ENCODE results near the gene NTRK2.

Gene NTRK2

DNA sequence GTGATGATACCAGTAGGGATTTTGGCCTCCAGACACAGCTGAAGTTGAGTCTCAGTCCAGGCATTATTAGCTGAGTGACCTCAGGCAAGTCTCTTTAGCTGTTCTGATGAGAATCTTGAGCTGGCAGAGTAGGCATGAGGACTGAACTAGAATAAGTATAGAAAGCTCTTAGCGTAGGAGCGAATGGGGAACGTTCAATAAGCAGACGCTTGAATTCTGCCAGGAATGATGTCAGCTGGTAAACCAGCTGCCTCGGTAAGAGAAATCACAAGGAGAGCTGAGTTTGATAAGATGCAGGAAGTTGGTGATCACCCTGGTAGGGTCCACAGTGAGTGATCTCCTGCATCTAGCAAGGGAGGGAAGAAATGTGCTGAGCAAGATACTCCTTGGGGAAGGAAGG is 280.4 kb downstream of the NTRK2 start:
- no peak for DNase-seq

DNA sequence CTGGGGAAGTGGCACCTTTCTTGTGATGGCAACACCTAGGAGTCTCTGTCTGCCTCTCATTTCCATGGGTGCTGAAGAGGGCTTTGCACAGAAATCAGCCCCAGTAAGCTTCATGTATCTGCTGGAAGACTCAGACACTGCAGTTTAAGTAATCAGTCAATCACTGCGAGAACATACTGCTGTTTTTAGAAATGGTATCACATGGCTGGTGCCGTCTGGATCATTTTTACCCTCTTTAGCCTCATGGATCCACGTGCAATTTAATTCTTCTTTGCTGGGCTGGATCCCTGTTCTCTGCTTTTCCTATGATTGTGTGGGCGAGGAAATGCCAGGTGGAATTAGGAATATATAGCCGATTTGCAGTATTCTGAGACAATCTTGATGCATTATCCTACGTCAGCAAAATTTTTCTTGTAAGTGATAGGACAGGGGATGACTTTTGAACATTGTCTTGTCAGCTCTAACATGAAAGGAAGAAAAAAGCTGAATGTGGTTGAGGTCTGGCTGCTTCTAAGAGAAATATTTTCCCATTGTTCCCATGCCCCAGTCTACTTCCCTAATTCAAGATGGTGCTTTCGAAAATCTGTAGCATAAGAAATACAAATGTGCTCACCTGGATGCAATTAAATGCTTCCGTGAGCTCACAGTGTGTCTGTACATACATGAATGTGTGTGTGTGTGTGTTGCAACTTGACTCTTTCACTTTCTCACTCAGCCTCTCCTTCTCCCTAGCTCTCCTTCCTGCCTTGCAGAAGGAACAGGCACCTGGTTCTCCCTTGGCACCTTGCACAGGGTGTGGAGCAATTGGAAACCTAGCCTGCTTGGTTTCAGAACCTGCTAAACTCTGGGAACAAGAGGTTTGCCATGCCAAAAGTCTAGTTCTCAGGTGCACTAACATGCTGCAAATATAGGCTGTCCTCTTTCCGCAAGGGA is 281.6 kb downstream of the NTRK2 start:
- DNase-seq = no peak

DNA sequence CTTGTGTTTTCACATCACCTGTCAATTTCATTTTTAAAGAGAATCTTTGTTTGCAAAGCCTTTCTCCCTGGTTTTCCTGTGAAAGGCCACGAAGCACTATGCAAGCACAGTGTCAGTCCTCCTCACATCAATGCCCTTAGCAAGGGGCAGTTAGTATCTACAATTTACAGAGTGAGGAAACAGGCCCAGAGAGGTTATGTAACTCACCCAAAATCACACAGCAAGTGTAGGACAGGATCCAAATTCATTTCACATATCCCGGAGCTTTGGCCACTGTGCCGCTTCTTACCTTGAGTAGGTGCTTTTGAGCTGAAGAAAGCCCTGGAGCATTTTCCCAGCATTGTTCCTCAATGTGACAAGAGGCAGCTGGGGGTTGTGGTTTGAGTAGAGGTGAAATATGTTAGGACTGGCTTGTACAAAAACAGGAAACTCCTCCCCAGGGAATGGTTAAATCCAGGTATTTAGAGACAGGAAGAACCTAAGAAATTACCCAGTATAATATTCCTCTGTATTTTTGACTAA is 283.8 kb downstream of the NTRK2 start:
- no peak for DNase-seq

DNA sequence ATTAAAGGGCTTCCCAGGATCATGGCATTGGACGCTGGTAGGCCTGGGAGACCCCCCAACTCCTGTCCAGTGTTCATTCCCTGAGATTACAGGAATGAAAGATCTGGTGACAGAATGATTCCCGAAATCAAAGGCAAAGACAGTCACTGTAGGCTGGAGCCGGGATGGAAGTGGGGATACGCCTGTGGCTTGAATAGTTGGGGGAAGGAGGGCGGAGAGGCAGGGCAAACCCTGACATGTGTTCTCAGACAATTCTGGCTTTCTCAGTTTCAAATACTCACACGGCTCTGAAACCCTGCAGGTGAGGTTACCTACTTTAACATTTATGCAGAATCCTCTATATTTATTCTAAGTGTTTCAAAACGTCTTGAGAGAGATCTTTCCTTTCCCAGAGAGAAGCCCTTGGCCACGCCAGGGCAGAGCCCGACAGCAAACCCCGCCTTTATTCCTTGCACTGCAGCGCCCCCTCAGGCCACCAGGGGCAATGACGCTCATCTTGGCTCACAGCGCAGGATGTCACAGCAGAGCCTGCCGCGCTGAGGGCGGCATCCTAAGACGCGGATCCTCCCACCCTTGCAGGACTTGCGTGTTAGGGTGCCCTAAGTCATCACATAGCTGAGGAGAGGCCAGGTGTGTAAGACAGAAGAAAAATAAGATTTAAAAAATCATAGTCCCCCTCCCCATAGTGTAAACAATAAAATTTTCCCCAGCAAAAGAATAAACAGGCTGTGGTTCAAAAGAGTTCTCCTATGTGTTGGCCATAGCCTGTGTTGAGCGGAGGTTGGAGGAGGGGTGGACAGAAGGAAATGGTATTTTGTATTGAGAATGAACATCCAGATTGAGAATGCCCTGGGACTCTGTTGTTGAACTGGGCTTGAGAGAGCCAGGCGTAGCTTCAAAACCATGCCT is 284.5 kb downstream of the NTRK2 start:
- DNase-seq = peak; percentile 34

DNA sequence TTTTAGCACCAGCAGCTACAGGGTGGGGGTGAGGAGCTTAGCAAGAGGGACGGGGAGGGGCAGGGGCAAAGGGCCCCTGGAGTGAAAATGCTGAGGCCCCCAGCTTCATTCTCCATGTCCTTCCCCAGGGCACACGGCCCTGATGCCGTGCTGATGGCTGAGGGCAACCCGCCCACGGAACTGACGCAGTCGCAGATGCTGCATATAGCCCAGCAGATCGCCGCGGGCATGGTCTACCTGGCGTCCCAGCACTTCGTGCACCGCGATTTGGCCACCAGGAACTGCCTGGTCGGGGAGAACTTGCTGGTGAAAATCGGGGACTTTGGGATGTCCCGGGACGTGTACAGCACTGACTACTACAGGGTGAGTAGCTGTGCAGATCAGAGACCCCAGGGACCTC is 285.6 kb downstream of the NTRK2 start:
- DNase-seq = no peak

DNA sequence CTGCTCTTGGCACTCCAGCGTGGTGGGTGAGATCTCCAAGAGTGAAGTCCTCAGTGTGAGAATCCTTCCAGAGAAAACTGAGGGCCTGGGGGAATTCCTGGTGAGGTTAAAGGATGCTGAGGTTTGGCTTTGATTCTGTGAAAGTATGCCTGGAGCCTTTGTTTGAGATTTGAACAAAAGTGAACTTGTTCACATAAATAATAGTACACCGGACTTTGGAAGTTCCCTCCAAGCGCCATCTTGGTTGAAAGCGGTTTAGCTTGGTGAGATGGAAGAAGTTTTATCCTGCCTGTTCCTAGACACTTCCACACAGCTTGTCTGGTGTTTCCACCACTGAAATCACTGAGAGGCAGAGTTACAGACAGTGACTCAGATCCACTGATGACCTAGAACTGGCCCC is 286.4 kb downstream of the NTRK2 start:
- DNase-seq = no peak

DNA sequence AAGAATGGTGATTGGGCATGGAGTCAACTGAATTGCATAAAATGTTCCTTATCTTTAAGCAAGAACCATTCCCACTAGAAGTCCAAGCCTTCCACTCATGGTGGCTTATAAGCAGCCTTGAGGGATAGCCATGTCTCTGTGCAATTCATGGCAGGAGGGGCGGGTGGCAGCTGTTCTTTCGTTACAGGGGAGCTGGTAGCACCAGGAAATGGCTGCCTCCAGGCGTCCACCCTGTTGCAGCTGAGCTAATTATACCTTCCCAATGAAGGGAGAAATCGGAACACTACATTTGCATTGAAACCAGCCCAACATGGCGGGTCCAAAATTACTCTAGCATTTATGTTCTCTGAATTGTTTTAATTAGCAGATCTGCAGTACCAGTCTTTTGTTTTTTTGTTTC is 289.8 kb downstream of the NTRK2 start:
- no peak for DNase-seq

DNA sequence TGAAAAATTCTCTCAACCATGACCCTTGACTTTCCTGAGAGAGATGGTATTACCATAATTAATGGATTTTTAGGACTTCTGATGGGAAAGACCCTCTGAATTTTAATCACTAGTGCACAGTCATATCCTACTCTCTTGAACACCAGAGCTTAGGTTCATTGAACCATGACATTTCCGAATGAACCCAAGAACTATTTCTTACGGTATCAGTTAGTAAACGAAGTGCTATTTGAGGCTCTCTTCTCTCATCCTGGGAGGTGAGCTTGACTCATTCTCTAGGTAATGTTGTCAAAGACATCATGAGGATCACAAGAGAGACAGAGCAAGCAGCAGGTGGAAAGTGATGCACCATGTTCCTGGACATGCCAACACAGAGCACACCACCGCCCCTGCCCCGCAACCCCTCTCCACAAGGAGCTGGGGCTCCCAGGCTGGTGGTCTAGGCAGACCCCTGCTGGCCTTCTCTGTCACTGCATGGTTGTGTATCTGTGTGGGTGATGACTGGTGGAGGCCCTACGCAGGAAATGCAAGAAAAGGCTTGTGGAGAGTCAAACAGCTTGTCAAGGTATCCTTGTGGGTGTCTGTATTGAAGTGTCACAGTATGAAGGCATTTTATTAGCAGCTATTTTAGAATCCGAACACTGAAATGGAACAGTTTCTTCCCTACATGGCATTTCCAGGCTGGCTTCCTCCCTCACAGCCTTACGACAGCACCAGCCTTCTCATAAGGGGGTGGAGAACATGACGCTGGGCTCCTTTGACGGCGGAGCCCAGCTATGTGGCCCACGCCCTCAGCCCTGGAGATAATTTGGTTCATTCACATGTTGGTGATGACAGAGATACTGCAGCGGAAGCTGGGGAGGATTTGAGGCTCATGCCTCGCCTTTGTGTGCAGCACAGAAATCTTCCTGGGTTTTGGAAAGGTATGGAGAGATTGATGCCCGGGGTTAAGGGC is 297.6 kb downstream of the NTRK2 start:
- no peak for DNase-seq

DNA sequence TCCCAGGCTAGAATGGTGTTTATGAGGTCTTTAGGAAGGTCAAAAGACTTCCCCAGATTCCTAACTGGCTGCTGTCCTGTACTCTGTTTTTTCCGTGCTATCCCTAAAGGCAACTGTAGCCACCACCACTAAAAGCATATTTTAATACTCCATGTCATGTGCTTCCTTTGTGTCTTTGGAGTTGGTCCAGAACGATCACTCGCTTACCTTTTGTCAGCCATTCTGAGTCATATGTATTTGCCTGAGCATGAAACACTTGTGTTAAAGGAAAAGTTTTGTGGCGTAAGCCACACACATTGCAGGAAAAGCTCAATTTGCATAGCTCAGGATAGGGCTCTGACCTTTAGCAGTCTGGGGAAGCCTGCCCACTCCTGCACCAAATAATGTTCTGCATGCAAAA is 299.6 kb downstream of the NTRK2 start:
- no peak for DNase-seq

DNA sequence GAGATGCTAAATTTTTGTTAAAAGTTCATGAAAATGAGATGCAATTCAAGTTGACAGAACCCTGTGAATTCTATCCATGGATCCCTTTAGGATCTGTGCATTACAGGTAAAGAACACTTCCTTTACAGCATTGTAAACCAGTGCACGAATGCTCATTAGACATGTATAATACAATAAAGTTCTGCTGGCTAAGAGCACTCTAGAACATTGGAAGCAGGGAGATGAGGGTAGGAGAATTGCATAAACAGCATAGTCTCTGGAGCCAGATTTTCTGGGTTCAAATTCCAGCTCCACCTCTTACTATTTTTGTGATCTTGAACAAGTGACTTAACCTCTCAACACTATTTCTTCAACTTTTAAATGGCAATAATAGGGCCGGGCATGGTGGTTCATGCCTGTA is 300.2 kb downstream of the NTRK2 start:
- DNase-seq = no peak

DNA sequence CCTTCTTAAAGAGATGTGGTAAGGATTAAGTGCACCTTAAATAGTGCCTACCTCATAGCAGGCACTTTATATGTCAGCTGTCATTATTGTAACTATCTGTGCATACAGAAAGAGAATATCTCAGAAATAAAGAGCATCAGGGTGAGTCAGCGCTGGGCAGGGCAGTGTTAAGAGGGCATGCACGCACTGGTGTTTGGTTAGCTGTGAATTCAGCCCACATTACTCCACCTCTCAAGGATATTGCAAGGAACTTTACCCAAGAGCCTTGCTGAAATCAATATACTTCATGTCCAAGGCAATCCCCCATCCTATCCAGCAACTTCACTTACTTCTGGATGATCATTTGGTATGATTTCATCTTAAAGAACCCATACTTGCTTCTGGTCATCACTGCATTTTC is 300.9 kb downstream of the NTRK2 start:
- DNase-seq = no peak

DNA sequence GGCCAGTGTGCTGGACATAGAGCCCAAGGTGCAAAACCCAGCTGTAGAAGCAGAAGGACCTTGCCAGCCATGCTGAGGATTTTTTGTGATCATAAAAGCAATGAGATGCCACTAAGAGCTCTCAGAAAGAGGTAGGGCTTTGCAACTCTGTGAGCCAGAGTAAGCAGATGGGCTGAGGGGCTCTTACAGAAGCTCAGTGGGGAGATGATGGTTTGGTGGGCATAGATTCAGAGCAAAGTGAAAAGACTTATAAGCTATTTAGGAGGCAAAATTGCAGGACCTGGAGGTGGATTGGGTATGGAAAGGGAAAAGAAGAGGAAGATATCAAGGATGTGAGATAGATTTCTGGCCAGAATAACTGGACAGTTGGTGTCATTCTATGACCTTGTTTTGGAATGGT is 302.0 kb downstream of the NTRK2 start:
- DNase-seq = no peak

DNA sequence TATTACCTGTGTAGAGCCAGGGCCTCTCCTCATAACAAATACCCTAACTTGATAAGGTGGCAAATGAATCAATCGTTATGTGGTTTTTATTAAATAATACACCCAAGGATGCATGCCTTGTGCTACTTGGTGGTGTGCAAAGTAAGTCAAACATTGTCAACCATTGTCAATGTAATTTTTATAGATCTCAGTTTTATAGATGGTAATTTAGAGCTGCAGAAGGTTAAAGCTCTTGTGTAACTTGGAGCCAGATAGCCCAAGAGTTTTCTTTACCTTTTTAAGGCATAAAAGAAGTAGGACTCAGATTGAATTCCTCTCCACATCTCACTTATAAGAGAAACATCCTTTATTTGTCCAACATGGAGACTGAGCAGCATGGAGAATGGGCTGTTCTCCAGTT is 304.7 kb downstream of the NTRK2 start:
- no peak for DNase-seq

DNA sequence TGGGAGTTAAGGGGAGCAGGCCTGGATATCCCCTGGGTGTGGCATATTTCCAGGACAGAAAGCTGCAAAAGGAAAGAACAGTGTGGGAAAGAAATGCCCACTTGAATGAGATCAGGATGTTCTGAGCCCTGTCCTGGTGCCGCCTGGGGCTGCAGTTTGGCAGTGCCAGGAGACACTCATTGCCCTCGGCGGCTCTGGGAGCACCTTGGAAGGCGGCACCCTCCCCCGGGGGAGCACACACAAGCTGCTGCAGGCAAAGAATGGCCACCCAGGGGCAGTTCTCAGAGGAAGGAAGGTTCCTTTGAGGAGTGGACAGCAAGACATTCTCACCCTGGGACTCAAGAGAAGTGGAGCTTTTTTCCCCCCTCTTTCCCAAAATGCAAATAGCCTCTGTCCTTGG is 305.3 kb downstream of the NTRK2 start:
- no peak for DNase-seq

DNA sequence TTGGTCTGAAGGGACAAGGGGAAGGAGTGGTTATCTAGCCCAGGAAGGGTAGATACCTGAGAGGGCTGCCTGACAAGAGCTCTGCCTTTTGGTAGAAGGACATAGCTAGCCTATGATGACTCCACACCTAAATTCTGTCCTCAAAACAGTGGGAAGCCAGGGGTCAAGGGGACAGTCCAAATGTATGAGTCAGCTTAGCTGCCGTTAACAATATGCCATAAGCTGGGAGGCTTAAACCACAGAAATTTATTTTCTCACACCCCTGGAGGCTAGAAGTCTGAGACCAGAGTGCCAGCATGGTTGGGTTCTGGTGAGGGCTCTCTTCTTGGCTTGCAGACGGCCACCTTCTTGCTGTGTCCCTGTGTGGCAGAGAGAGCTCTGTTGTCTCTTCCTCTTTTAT is 306.4 kb downstream of the NTRK2 start:
- no peak for DNase-seq

DNA sequence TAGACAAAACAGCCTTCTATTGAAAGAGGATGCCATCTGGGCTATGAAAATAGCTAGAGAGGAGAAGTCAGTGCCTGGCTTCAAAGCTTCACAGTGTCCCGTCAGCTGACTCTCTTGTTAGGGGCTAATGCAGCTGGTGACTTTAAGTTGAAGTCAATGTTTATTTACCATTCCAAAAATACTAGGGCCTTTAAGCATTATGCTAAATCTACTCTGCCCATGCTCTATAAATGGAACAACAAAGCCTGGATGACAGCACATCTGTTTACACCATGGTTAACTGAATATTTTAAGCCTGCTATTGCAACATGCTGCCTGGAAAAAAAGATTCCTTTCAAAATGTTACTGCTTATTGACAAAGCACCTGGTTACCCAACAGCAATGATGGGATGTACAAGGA is 309.1 kb downstream of the NTRK2 start:
- no peak for DNase-seq

DNA sequence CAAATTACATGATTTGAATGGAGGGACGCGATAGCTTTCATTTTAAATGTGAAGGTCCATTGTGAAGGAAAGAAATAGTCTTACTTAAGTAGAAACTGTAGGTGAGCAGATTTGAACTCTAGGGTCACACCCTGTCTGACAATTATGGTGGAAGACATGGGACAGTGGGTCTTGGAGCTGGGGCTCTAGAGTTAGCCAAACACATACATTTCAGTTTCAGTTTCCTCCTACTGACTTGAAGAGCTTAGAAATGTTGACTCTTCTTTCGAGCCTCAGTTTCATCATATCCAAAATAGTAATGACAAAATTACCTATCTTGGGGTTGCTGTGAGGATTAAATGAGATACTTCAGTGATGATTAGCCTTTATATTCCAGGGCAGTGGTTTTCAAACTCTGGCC is 314.2 kb downstream of the NTRK2 start:
- DNase-seq = no peak

DNA sequence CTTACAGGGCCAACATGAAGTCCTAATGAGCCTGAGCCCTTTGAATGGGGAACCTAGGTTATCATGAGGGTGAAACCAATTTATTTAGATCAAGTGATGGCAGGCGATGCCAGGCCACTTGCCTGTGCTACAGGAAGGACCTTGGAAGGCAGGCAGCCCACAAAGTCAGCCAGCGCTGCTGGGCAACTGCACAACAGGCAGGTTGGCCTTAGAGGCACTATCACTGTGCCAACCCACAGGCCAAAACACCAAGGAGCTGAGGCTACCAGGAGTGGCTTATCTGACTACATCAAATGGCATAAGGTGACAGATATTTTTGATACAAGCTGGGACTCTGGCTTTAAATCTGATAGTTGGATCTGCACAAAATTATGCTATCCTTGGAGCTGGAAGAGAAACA is 319.1 kb downstream of the NTRK2 start:
- no peak for DNase-seq

DNA sequence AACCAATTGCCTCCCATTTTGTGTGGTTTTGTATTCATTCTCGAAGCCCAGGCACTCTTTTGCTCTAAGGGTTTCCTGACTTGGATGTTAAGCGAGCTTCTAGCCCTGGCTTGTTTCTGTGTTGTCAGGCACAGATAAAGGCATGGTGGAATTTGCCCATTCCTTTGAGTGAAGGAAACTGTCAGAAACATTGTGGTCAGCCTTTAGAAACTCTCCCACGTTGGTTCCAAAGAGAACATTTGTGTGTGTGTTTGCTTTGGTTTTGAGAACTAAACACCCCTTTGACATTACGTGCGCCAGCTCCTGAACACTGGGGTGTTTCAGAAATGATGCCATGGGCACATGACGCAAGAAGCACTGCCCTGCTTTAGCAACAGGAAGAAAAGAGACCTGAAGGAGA is 320.9 kb downstream of the NTRK2 start:
- no peak for DNase-seq

DNA sequence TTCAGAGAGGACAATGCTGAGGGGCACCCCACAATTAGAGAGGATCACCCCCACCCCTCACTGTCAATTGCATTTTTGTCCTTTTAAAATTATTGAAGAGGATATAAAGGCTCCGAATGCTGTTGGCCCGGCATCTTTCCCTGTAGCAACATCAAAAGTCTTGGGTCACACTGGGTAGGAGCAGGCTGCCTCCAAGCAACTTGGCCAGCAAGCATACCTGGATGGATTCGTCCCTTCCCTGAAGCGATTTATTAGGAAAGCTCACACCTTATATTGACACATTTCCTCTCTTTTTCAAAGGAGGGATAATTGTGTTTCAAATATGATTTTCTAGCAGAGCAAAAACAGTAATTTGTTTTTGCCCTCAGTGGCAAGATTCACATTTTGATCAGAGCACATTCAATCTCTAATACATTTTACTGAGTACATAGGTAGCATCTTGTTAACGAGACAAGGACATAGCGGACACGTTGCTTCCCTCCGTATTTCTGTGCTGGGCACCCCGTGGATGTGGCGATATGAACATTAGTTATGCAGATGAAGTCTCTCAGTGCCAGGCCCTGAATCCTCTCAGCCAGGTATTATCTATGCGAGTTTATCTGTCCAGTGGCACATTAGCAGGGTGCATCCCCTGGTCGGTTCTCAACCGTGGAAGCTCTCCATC is 321.5 kb downstream of the NTRK2 start:
- DNase-seq = no peak

DNA sequence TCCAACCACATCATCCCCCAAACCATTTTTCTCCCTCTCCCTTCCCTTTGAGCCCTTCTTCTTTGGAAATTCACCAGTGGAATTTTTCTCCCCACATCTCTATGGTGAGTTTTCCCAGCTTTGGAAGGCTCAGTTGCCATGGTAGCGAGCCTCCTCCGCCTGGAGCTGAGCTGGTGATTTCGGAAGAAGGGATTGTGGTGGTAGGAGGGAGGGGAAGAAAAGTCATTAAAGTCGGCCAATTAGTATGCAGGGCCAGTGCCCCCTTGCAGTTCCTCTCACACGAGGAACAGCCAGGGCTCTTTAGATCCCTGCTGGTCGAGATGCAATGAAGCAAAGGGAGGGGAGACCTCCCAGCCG is 322.0 kb downstream of the NTRK2 start:
- DNase-seq = no peak

DNA sequence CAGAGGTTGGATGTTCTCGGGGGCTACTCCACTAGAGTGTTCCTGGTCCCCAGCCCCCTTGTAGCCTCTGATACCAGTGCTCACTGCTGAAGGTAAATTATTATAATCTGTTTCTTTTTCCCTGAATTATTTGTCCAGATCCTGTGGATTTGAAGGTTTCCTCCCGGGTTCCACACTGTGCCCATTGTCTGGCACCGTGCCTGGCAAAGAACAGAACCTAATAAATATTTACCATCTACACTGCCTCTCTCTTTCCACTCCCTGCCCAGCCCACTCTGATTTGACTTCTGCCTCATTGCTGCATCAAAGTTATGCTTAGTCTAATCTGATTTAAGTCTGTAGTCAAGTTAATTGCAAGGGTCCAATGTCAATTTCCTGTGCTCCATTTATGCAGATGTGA is 322.9 kb downstream of the NTRK2 start:
- no peak for DNase-seq
